GM19351 (cell line): ENCODE results near the gene GPR75.
"Not testable (repeated sequence)": the region's sequence is repeated elsewhere in the genome, so short reads cannot be mapped to it uniquely, and the experiment has no call there.

ENCODE experiments used
- ATAC-seq: cut with Tn5 transposase; IDR thresholded peaks from one replicate; pipeline ENCODE4 v1.9.1; 2021; ENCODE audit warnings: mild to moderate bottlenecking, moderate library complexity; ENCODE audit not compliant: unreplicated experiment

The GPR75 gene

GRCh38 chr2:53854678-53855077, 5.1 kb downstream of the GPR75 start:
- no peak for ATAC-seq

- ATAC-seq: no peak
Observed at GRCh38 chr2:53852532-53852931, 7.2 kb downstream of the GPR75 start.

GRCh38 chr2:53851052-53851757, 8.6 kb downstream of the GPR75 start:
- not testable (repeated sequence) for ATAC-seq

GRCh38 chr2:53848062-53848461, 11.7 kb downstream of the GPR75 start:
- ATAC-seq: no peak

- ATAC-seq: no peak
Observed at GRCh38 chr2:53843595-53843994, 16.2 kb downstream of the GPR75 start.

GRCh38 chr2:53842891-53843290, 16.9 kb downstream of the GPR75 start:
- no peak for ATAC-seq

- ATAC-seq: not testable (repeated sequence)
Observed at GRCh38 chr2:53841651-53842050, 18.1 kb downstream of the GPR75 start.

- no peak for ATAC-seq
Observed at GRCh38 chr2:53840580-53840979, 19.2 kb downstream of the GPR75 start.

- ATAC-seq: not testable (repeated sequence)
Observed at GRCh38 chr2:53829980-53830290, 29.8 kb downstream of the GPR75 start.

- no peak for ATAC-seq
Observed at GRCh38 chr2:53829273-53829979, 30.3 kb downstream of the GPR75 start.

GRCh38 chr2:53828331-53828730, 31.4 kb downstream of the GPR75 start:
- no peak for ATAC-seq

GRCh38 chr2:53827398-53828175, 32.2 kb downstream of the GPR75 start:
- no peak for ATAC-seq

- ATAC-seq: no peak
Observed at GRCh38 chr2:53826587-53827397, 33.0 kb downstream of the GPR75 start.

GRCh38 chr2:53826030-53826410, 33.7 kb downstream of the GPR75 start:
- ATAC-seq: no peak

- not testable (repeated sequence) for ATAC-seq
Observed at GRCh38 chr2:53823639-53824038, 36.1 kb downstream of the GPR75 start.

GRCh38 chr2:53821810-53822209, 38.0 kb downstream of the GPR75 start:
- no peak for ATAC-seq

- ATAC-seq: no peak
Observed at GRCh38 chr2:53820711-53821110, 39.1 kb downstream of the GPR75 start.

GRCh38 chr2:53820048-53820447, 39.7 kb downstream of the GPR75 start:
- ATAC-seq: no peak

GRCh38 chr2:53819634-53820033, 40.1 kb downstream of the GPR75 start:
- ATAC-seq: no peak

GRCh38 chr2:53818854-53819435, 40.8 kb downstream of the GPR75 start:
- ATAC-seq: no peak

GRCh38 chr2:53813151-53813550, 46.6 kb downstream of the GPR75 start:
- ATAC-seq: no peak
